ENCODE data around the gene STXBP4.

DNA sequence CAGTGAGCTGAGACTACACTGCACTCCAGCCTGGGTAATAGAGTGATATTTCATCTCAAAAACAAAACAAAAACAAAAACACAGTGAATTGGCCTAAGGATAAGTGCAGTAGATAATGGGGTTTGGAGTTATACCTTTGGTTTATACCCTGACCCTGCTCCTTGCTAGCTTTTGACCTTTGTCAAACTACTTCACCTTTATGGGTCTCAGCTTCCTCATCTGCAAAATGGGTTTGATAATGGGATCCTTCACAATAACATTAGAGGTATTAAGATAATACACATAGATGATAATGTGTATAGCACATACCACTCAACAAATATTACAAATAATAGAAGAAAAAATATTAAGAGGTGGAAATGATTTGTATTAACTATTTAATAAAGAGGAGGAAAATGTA lies 85.9 kb downstream of the STXBP4 start:
- TF ChIP-seq, protein P1, sequence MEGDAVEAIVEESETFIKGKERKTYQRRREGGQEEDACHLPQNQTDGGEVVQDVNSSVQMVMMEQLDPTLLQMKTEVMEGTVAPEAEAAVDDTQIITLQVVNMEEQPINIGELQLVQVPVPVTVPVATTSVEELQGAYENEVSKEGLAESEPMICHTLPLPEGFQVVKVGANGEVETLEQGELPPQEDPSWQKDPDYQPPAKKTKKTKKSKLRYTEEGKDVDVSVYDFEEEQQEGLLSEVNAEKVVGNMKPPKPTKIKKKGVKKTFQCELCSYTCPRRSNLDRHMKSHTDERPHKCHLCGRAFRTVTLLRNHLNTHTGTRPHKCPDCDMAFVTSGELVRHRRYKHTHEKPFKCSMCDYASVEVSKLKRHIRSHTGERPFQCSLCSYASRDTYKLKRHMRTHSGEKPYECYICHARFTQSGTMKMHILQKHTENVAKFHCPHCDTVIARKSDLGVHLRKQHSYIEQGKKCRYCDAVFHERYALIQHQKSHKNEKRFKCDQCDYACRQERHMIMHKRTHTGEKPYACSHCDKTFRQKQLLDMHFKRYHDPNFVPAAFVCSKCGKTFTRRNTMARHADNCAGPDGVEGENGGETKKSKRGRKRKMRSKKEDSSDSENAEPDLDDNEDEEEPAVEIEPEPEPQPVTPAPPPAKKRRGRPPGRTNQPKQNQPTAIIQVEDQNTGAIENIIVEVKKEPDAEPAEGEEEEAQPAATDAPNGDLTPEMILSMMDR (IDR thresholded peaks at IDR 0.05), result no peak
- no peak for TF ChIP-seq POLR2A (IDR thresholded peaks at IDR 0.05)

Measured in lower leg skin (tissue), 3 donors.